ENCODE results near the gene NEDD4.

NEDD4 gene

DNA sequence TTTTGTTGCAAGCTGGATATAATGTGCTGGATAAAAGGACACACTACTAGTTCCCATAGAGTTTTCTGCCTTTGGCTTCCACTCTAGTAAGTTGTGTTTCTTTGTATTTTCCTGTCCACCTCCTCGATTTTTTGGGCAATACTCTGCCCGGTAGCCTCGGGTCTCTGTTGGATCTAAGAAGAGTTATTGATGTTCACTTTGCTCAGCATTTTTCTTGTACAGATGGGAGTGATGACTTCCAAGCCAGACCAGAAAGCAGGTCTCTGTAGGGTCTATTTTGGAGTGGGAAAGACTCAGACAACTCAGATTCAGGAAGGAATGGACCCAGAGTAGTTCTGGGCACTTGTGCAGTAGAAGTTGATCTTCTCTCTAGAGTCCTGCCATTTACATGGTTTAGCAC lies 214.5 kb downstream of the NEDD4 start:
- no peak for DNase-seq (ENCODE audit: low read depth)

All from stimulated activated CD8-positive, alpha-beta memory T cell treated with anti-CD3 and anti-CD28 coated beads, Interleukin-12 subunit alpha, Interleukin-12 subunit beta, amount 100 ng/mL, for 1 hour (primary cell).